HG02970 (cell line): Measurements from ENCODE around the gene CLMP.

Source experiments
- ATAC-seq: cut with Tn5 transposase; IDR thresholded peaks from one replicate; pipeline ENCODE4 v1.9.1; 2021; ENCODE audit warnings: mild to moderate bottlenecking, moderate library complexity, moderate number of reproducible peaks; ENCODE audit not compliant: unreplicated experiment, low FRiP score

CLMP gene

DNA sequence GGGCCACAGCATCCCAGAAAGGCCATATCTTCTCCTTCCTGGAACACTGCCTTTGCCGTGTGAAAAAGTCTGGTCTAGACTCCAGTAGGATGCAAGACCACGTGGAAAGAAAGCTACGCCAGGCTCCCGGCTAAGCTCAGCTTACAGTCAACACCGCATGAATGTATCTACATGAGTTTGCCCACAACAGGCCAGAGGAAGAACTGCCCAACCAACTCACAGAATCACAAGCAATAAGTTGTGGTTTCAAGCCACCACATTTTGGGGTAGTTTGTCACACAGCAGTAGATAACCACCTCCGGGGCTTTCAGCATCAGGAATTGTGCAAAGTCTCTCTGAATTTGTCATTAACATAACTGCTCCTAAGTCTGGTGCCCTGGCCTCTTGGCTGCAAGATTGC lies 160.5 kb downstream of the CLMP start:
- ATAC-seq: no peak

DNA sequence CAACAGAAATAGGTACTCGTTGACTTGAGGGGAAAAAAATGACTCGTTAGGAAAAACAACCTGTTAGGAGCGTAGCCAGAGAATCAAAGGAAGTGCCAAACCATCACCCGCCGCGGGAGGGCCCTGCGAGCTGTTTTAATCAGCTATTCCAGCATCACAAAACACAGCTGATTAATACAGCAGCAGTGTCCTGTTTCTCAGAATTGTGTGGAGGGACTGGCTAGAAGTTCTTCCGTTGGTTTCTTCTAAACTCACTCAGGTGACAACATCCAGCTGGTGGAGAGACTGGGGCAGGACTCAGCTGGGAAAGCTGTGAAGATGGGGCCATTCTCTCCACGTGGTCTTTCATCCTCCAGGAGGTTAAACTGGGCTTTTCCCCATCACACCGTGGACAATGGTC lies 161.2 kb downstream of the CLMP start:
- ATAC-seq: no peak

DNA sequence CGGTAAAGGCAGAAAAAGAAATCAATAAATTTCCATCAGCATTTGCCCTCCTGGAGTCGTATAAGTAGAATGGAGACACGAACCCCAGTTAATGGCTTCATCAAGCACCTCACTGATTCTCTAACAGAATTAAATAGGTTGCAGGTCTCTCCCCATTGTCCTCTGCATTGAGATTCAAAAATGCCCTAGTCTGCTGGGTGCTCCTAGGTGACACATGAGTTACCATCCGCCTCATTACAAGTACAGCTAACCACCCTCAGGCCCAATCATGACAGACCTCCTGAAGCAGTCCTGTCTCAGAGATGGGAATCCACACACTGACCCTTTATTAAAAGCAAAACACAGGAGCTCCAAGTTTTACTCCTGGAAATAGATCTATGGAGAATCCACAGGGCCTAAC lies 164.5 kb downstream of the CLMP start:
- no peak for ATAC-seq

DNA sequence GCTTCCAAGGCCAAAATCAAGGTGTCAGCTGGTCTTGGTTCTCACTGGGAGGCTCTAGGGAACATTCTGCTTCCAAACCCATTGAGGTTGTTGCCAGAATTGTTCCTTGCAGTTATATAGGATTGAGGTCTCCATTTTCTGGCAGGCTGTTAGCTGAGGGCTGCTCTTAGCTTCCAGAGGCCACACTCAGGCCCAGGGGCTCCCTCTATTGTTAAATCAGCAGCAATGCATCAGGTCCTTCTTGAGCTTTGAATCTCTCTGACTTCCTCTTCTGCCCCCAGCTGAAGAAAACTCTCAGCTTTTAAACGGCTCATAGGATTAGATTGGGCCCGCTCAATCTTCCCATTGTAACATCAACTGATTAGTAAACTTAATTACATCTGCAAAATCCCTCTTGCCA lies 174.1 kb downstream of the CLMP start:
- ATAC-seq: no peak
